ENCODE measurements around the gene SLC2A4.
"Not testable (repeated sequence)": the region's sequence is repeated elsewhere in the genome, so short reads cannot be mapped to it uniquely, and the experiment has no call there.

Gene SLC2A4

DNA sequence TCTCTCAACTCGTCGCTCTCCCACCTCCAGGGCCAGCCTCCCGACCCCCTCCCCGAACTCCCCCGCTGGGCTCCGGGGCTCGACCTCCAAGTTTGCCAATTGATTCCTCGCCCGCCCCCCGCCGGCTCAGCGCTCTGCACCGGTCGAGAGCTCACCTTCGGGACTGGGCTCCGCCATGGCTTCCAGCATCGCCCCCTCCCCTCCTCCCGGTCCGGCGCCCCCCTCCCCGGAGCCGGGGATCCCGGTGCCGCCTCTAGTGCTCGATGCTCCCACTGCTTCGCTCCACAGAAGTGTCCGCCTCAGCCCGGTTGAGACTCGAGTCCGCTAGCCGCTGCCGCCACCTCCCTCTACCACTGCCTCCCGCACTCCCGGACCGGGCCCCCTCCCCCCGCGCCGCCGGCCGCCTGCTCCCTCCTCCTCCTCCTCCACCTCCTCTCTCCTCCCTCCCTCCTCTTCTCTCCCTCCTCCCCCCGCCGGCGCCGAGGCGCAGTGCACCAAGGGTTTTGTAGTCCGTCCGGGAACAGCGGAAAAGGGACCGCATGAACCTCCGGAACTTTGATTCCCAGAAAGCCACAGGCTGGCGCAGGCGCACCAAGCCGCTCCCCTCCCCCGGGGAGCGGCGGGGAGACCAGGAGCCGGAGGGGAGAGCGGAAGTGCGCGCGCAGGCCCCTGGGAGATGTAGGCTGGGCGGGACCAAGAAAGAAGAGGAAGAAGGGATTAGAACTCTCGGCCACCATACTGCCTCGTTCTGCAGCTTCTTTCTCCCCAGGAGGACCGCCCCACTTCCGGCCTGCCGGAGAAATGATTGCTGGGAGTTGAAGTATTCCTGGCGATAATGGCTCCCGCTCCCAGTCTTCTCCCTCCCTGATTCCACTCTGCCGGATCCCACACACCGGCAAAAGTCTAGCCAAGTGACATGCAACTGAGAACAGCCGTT lies 42.2 kb upstream of the SLC2A4 start, which contains the start of gene PHF23:
Gene PHF23, minus strand, starts transcription at position 367 of the 937 bp plus-strand sequence. Its CDS starts 178 bp downstream, at position 189.
- H3K9ac ChIP-seq (ENCODE audit: low read depth, low read length), result peak within 1 kb of the TSS; percentile 99
- H3K4me1 ChIP-seq (ENCODE audit: insufficient read depth, low read length), result peaks cover 24% of the 10 kb centered on the region
- peak within 1 kb of the TSS; percentile 98 for H3K4me3 ChIP-seq (ENCODE audit: low read length)
- H3K9me3 ChIP-seq (ENCODE audit: insufficient read depth, low read depth, low read length), result no peaks in the 10 kb centered on the region
- H3K27me3 ChIP-seq (ENCODE audit: insufficient read depth, low read length), result no peaks in the 10 kb centered on the region
- H3K27ac ChIP-seq (ENCODE audit: low read length), result peak within 1 kb of the TSS; percentile 93
- H3K36me3 ChIP-seq (ENCODE audit: insufficient read depth, low read depth, low read length), result peaks cover 43% of the 10 kb centered on the region

DNA sequence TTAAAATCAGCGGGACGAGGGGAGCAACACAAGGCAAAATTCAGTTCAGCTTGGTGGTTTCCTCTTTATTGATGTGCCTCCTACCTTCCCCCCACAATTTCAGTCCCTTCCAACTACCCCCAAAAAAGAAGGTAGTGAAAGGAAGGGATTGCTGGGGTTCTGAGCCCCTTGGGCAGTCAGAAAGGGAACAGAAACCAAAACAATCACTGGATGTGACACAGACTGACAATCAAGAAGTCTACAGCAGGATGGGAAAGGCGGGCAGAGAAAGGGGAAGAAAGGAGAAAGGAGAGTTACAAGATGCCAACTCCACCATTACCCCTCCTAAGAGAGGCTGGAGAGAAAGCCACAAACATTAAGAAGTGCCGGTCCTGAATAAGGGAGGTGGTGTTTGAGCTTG lies 41.1 kb upstream of the SLC2A4 start:
- peaks cover 16% of the 10 kb centered on the region for H3K4me1 ChIP-seq (ENCODE audit: insufficient read depth, low read length)

DNA sequence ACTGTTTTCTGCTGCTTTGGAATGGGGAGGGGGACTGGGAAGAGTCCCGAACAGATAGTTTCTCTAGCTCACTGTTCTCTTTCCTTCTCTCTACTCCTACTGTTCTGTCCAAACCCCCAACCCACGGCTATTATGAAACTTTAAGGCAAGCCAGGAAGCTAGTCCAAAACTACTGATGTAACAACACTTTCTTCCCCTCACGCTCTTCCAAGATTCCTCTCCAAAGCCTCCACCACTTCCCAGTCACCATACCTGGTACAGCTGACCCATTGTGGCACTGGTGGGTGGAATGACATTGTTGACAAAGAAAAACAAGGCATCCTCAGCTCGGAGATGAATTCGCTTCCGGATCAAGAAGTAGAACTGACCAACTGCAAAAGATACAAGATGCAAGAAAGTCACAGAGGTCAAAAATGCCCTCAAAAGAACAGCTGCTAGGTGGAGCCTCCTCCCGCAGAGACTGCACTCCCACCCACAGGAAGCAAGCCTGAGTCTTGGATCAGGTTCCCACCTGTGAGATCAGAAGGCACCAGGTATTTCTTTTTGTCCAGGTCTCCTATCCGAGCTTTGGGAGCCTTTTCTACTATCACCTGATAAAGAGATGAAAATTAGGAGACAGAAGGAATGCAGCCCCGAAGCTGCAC lies 40.3 kb upstream of the SLC2A4 start:
- no peaks in the 10 kb centered on the region for H3K9me3 ChIP-seq (ENCODE audit: insufficient read depth, low read depth, low read length)
- peak overlapping the region; percentile 86 for H3K4me3 ChIP-seq (ENCODE audit: low read length)
- H3K36me3 ChIP-seq (ENCODE audit: insufficient read depth, low read depth, low read length), result peaks cover 40% of the 10 kb centered on the region
- peak overlapping the region; percentile 56 for H3K27ac ChIP-seq (ENCODE audit: low read length)
- peaks cover 16% of the 10 kb centered on the region for H3K4me1 ChIP-seq (ENCODE audit: insufficient read depth, low read length)
- H3K27me3 ChIP-seq (ENCODE audit: insufficient read depth, low read length), result no peaks in the 10 kb centered on the region
- peak overlapping the region; percentile 90 for H3K9ac ChIP-seq (ENCODE audit: low read depth, low read length)

More for the DNA sequence above, 41.1 kb upstream of the SLC2A4 start:
- Histone ChIP-seq H3K9me3 (ENCODE audit: insufficient read depth, low read depth, low read length) (no peaks in the 10 kb centered on the region), H3K27me3 (ENCODE audit: insufficient read depth, low read length) (no peaks in the 10 kb centered on the region), H3K4me3 (ENCODE audit: low read length) (peak overlapping the region; percentile 86; the same call in 1 of the 2 replicates), H3K27ac (ENCODE audit: low read length) (no peak overlapping the region), H3K9ac (ENCODE audit: low read depth, low read length) (peak overlapping the region; percentile 38; the same call in 1 of the 2 replicates), H3K36me3 (ENCODE audit: insufficient read depth, low read depth, low read length) (peaks cover 41% of the 10 kb centered on the region)

- Histone ChIP-seq H3K27ac (ENCODE audit: low read length) (peak within 1 kb of the TSS; percentile 92), H3K27me3 (ENCODE audit: insufficient read depth, low read length) (no peaks in the 10 kb centered on the region), H3K9ac (ENCODE audit: low read depth, low read length) (peak within 1 kb of the TSS; percentile 90), H3K4me3 (ENCODE audit: low read length) (peak within 1 kb of the TSS; percentile 86), H3K36me3 (ENCODE audit: insufficient read depth, low read depth, low read length) (peaks cover 40% of the 10 kb centered on the region), H3K4me1 (ENCODE audit: insufficient read depth, low read length) (peaks cover 16% of the 10 kb centered on the region), H3K9me3 (ENCODE audit: insufficient read depth, low read depth, low read length) (no peaks in the 10 kb centered on the region)
Observed at GRCh38 chr17:7241783-7242716, 39.5 kb upstream of the SLC2A4 start, which contains the start of gene GABARAP. Gene GABARAP (minus strand): TSS chr17:7242449. CDS start chr17:7242330, 119 bp downstream.

- Histone ChIP-seq H3K9ac (ENCODE audit: low read depth, low read length) (peak overlapping the region; percentile 90), H3K4me3 (ENCODE audit: low read length) (peak overlapping the region; percentile 86), H3K27ac (ENCODE audit: low read length) (peak overlapping the region; percentile 92), H3K9me3 (ENCODE audit: insufficient read depth, low read depth, low read length) (no peaks in the 10 kb centered on the region), H3K27me3 (ENCODE audit: insufficient read depth, low read length) (no peaks in the 10 kb centered on the region), H3K36me3 (ENCODE audit: insufficient read depth, low read depth, low read length) (peaks cover 40% of the 10 kb centered on the region), H3K4me1 (ENCODE audit: insufficient read depth, low read length) (peaks cover 10% of the 10 kb centered on the region; the same call in 1 of the 2 replicates)
Observed at GRCh38 chr17:7242717-7243452, 38.6 kb upstream of the SLC2A4 start.

DNA sequence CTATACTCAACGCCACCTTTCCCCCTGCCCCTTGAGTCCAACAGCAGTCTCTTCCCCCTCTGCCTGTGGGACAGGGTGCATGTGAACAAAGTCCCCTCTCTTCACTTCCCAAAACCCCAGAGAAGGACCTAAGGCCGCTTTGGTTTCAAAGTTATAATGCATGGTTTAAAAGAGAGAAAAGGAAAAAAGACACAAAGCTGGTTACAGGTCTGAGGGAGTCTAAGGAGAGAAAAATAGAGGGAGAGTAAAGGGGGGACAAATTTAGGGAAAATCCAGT lies 38.1 kb upstream of the SLC2A4 start:
- peak overlapping the region; percentile 86 for H3K4me3 ChIP-seq (ENCODE audit: low read length)
- no peaks in the 10 kb centered on the region for H3K9me3 ChIP-seq (ENCODE audit: insufficient read depth, low read depth, low read length)
- H3K4me1 ChIP-seq (ENCODE audit: insufficient read depth, low read length), result peaks cover 10% of the 10 kb centered on the region; the same call in 1 of the 2 replicates
- peak overlapping the region; percentile 90; the same call in 1 of the 2 replicates for H3K9ac ChIP-seq (ENCODE audit: low read depth, low read length)
- no peaks in the 10 kb centered on the region for H3K27me3 ChIP-seq (ENCODE audit: insufficient read depth, low read length)
- H3K27ac ChIP-seq (ENCODE audit: low read length), result peak overlapping the region; percentile 43
- H3K36me3 ChIP-seq (ENCODE audit: insufficient read depth, low read depth, low read length), result peaks cover 40% of the 10 kb centered on the region

DNA sequence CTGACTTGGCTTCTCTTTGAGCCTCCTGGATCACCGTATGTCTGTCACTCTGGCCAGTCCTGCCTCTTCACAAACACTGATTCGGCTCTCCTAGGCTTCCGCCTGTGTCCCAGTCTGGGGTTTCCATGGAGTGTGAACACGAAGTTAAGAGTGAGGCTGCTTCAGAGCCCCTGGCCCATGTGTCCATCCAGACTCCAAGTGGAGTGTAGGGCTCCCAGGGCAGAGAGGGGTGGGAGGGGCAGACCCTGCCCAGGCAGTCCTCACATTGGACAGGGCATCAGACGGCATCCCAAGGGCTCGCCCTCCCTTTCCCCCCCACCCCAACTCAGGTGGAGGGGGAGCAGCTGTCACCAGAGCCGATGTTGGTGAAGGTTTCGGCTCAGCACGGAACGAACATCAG lies 37.7 kb upstream of the SLC2A4 start:
- H3K4me1 ChIP-seq (ENCODE audit: insufficient read depth, low read length), result peaks cover 10% of the 10 kb centered on the region
- not testable (repeated sequence) for H3K4me3 ChIP-seq (ENCODE audit: low read length); H3K9me3 ChIP-seq (ENCODE audit: insufficient read depth, low read depth, low read length); H3K27ac ChIP-seq (ENCODE audit: low read length); H3K9ac ChIP-seq (ENCODE audit: low read depth, low read length); H3K27me3 ChIP-seq (ENCODE audit: insufficient read depth, low read length)
- H3K36me3 ChIP-seq (ENCODE audit: insufficient read depth, low read depth, low read length), result peaks cover 40% of the 10 kb centered on the region

- H3K4me1 ChIP-seq (ENCODE audit: insufficient read depth, low read length), result peaks cover 4% of the 10 kb centered on the region
Observed at GRCh38 chr17:7246779-7247178, 34.7 kb upstream of the SLC2A4 start.

GRCh38 chr17:7248796-7249195 lies 32.7 kb upstream of the SLC2A4 start:
- Histone ChIP-seq H3K4me1 (ENCODE audit: insufficient read depth, low read length) (peaks cover 7% of the 10 kb centered on the region), H3K9me3 (ENCODE audit: insufficient read depth, low read depth, low read length) (no peaks in the 10 kb centered on the region), H3K9ac (ENCODE audit: low read depth, low read length) (peak overlapping the region; percentile 27; the same call in 1 of the 2 replicates), H3K36me3 (ENCODE audit: insufficient read depth, low read depth, low read length) (peaks cover 34% of the 10 kb centered on the region), H3K4me3 (ENCODE audit: low read length) (no peak overlapping the region), H3K27ac (ENCODE audit: low read length) (no peak overlapping the region), H3K27me3 (ENCODE audit: insufficient read depth, low read length) (no peaks in the 10 kb centered on the region)

More at GRCh38 chr17:7246779-7247178, 34.7 kb upstream of the SLC2A4 start:
- Histone ChIP-seq H3K4me3 (ENCODE audit: low read length) (no peak overlapping the region), H3K27me3 (ENCODE audit: insufficient read depth, low read length) (no peaks in the 10 kb centered on the region), H3K36me3 (ENCODE audit: insufficient read depth, low read depth, low read length) (peaks cover 30% of the 10 kb centered on the region), H3K27ac (ENCODE audit: low read length) (no peak overlapping the region), H3K9me3 (ENCODE audit: insufficient read depth, low read depth, low read length) (no peaks in the 10 kb centered on the region), H3K9ac (ENCODE audit: low read depth, low read length) (no peak overlapping the region)

GRCh38 chr17:7249214-7249613 lies 32.3 kb upstream of the SLC2A4 start:
- no peaks in the 10 kb centered on the region for H3K27me3 ChIP-seq (ENCODE audit: insufficient read depth, low read length)
- H3K9ac ChIP-seq (ENCODE audit: low read depth, low read length), result 0 out of 2 replicates have a peak overlapping the region, but pooled peaks have one; percentile 27
- H3K27ac ChIP-seq (ENCODE audit: low read length), result no peak overlapping the region
- H3K9me3 ChIP-seq (ENCODE audit: insufficient read depth, low read depth, low read length), result no peaks in the 10 kb centered on the region
- no peak overlapping the region for H3K4me3 ChIP-seq (ENCODE audit: low read length)
- peaks cover 7% of the 10 kb centered on the region for H3K4me1 ChIP-seq (ENCODE audit: insufficient read depth, low read length)
- peaks cover 34% of the 10 kb centered on the region for H3K36me3 ChIP-seq (ENCODE audit: insufficient read depth, low read depth, low read length)
